HUES64 (cell line): ENCODE measurements around the gene CCNJL.

Experiments
- H3K27ac ChIP-seq: 2 replicates; pipeline ENCODE4 v1.7.0; 2013; ENCODE audit warnings: low read depth, low read length, inconsistent platforms
- H3K27me3 ChIP-seq: 2 replicates; pipeline ENCODE4 v1.6.1; 2013; ENCODE audit warnings: mild to moderate bottlenecking, low read length; ENCODE audit not compliant: insufficient read depth
- H3K36me3 ChIP-seq: 2 replicates; pipeline ENCODE4 v1.6.1; 2013; ENCODE audit warnings: mild to moderate bottlenecking, low read length; ENCODE audit not compliant: insufficient read depth
- H3K4me1 ChIP-seq: 2 replicates; pipeline ENCODE4 v1.6.1; 2013; ENCODE audit warnings: mild to moderate bottlenecking, low read length, moderate library complexity; ENCODE audit not compliant: insufficient read depth
- H3K4me3 ChIP-seq: 2 replicates; pipeline ENCODE4 v1.5.1; 2013; ENCODE audit warnings: mild to moderate bottlenecking, low read length, moderate library complexity
- H3K9ac ChIP-seq: 2 replicates; pipeline ENCODE4 v1.6.1; 2013; ENCODE audit warnings: mild to moderate bottlenecking, low read depth, low read length
- H3K9me3 ChIP-seq: 2 replicates; pipeline ENCODE4 v1.6.1; 2013; ENCODE audit warnings: low read depth, low read length; ENCODE audit not compliant: insufficient read depth
- WGBS: fragments of 150-250, 120-280 bp; methylation state at CpG from one replicate; pipeline ENCODE4 v1.1.7; 2013; ENCODE audit warnings: missing lambda C conversion rate; 5-methylcytosine and 5-hydroxymethylcytosine counted together

Gene CCNJL

DNA sequence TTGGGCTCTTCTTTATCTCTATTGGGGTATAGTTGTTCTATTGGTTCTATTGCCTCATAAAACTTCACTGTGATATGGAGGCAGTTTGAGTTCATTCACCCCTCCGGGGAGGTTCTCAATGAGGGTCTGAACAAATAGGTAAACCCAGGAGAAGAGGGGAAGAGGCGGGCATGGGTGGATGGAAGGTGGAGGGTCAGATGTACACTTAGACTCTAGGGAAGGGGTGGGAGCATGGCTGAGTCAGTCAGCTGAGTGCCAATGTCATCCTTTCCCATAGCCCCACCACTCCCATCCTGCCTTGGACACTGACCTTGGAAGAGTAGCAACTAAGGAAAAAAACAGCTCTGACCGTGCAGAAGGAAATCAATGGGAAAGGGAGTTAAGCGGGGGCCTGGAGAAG is 93.0 kb downstream of the CCNJL start:
- H3K36me3 ChIP-seq = no peaks in the 10 kb centered on the region
- H3K4me1 ChIP-seq = no peaks in the 10 kb centered on the region
- H3K27ac ChIP-seq = no peak overlapping the region
- no peaks in the 10 kb centered on the region for H3K27me3 ChIP-seq
- no peak overlapping the region for H3K4me3 ChIP-seq
- no peaks in the 10 kb centered on the region for H3K9me3 ChIP-seq
- H3K9ac ChIP-seq = no peak overlapping the region
- 85% methylated on average over 4 of the region's 4 CpGs for WGBS

DNA sequence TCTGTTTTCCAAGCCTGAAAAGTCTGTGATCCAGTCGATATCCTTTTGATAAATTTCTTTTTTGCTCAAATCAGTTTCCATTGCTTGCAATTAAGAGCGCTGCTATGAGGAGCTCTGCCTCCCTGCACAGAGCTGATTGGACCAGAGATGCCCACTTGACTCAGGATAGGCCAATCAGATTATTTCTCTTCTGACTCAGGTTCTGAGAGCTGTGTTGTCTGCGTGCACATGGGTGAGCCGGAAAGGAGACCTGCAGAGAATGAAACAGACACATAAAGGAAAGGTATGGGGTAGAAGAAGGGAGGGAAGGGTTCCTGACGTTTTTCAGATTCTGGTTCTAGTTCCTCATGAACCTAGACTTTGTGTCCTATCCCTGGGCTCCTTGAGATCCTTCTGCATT is 98.8 kb downstream of the CCNJL start:
- H3K4me3 ChIP-seq = no peak overlapping the region
- 78% methylated on average over 5 of the region's 5 CpGs for WGBS
- no peaks in the 10 kb centered on the region for H3K4me1 ChIP-seq
- no peak overlapping the region for H3K27ac ChIP-seq
- H3K27me3 ChIP-seq = no peaks in the 10 kb centered on the region
- H3K9me3 ChIP-seq = no peaks in the 10 kb centered on the region
- no peak overlapping the region for H3K9ac ChIP-seq
- no peaks in the 10 kb centered on the region for H3K36me3 ChIP-seq

DNA sequence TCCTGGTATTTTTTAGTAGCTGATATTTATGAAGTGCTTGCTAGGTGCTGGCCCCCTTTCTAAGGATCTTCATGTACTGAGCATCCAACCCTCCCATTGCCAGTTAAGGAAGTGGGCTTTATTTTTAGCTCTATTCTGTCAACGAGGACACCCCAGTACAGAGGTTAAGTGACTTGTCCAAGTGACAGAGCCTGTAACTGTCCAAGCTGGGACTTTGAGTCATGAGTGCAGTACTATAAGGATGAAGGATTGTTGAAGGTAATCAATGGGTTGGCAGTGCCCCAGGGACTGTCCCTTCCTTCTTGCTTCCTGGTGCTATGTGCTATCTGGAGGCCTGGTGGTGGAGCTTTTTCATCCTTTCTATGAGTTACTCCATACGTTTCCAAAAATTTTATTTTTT is 101.0 kb downstream of the CCNJL start:
- no peak overlapping the region for H3K9ac ChIP-seq
- H3K27ac ChIP-seq = no peak overlapping the region
- H3K4me3 ChIP-seq = no peak overlapping the region
- 100% methylated on average over 2 of the region's 2 CpGs for WGBS
- no peaks in the 10 kb centered on the region for H3K4me1 ChIP-seq
- no peaks in the 10 kb centered on the region for H3K9me3 ChIP-seq
- H3K27me3 ChIP-seq = no peaks in the 10 kb centered on the region
- no peaks in the 10 kb centered on the region for H3K36me3 ChIP-seq

DNA sequence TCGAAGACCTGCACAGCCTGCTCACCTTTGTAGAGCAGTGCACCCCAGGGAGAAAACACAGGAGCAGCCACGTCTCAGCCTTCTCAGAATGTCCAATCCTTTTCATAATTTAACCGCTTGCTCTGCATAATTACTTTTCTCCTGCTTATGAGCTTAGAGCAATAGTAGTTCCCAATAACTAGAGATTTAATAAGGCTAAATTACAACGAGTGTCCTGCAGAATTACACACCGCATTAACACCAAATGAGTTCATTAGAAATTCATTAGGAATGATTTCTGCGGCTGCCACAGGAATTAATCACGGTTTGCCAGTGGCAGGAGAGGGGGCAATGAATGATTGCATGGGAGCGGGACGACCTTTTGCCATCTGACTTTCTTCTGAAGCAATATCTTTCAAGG is 101.8 kb downstream of the CCNJL start:
- no peaks in the 10 kb centered on the region for H3K9me3 ChIP-seq
- no peaks in the 10 kb centered on the region for H3K27me3 ChIP-seq
- no peaks in the 10 kb centered on the region for H3K36me3 ChIP-seq
- H3K4me1 ChIP-seq = no peaks in the 10 kb centered on the region
- no peak overlapping the region for H3K27ac ChIP-seq
- no peak overlapping the region for H3K4me3 ChIP-seq
- H3K9ac ChIP-seq = no peak overlapping the region
- WGBS = 88% methylated on average over 9 of the region's 9 CpGs

DNA sequence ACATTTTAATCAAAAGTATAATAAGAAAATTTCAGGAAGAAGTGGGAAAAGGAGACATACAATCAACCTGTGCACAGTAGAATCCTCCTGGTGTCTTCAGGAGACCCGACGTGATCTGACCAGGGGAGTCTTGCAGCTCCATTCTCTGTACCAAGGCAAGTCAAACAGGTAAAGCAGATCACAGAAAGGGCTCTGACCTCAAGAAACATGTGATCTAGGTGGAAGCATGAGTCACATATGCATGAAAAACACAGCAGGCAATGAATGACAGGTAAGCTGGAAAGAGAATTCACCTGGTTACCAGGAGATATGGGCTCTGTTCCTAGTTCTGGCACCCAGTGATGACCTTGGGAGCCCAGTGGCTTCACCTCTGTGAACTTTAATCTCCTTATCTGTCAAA is 102.4 kb downstream of the CCNJL start:
- H3K4me3 ChIP-seq = no peak overlapping the region
- no peaks in the 10 kb centered on the region for H3K4me1 ChIP-seq
- no peak overlapping the region for H3K9ac ChIP-seq
- no peaks in the 10 kb centered on the region for H3K9me3 ChIP-seq
- WGBS = 95% methylated on average over 2 of the region's 2 CpGs
- no peak overlapping the region for H3K27ac ChIP-seq
- no peaks in the 10 kb centered on the region for H3K36me3 ChIP-seq
- no peaks in the 10 kb centered on the region for H3K27me3 ChIP-seq

DNA sequence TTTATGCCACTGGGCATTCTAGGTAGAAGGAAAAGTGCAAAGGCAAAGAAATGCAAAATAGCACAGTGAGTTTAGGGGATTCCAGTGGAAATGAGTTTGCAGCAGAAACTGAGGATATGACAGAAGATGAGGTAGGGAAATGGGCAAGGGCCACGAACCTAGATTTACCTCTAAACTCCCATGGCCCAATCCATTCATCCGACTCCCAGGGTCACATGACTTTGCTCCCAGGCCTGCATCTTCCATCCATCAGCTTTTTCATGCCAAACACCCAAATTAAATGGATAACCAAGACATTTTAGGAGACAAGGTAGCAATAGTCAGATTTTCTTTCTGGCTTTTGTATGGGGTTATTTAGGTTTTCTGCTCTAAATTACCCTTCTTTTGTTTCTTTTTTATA is 105.3 kb downstream of the CCNJL start:
- no peaks in the 10 kb centered on the region for H3K4me1 ChIP-seq
- no peak overlapping the region for H3K4me3 ChIP-seq
- 82% methylated on average over 2 of the region's 2 CpGs for WGBS
- no peak overlapping the region for H3K9ac ChIP-seq
- no peaks in the 10 kb centered on the region for H3K9me3 ChIP-seq
- H3K36me3 ChIP-seq = no peaks in the 10 kb centered on the region
- H3K27me3 ChIP-seq = no peaks in the 10 kb centered on the region
- H3K27ac ChIP-seq = no peak overlapping the region
